CD4-positive, alpha-beta T cell treated with Interleukin-12 subunit alpha and Interleukin-12 subunit beta, for 1 hour (primary cell): Measurements from ENCODE around the gene CCDC183.
"Not testable (repeated sequence)": the region's sequence is repeated elsewhere in the genome, so short reads cannot be mapped to it uniquely, and the experiment has no call there.

Source experiments
- DNase-seq: peaks from one replicate; pipeline ENCODE4 v3.0.0-alpha.2; 2020

Gene CCDC183

GRCh38 chr9:136840140-136840876, 44.2 kb downstream of the CCDC183 start:
- no peak for DNase-seq

GRCh38 chr9:136840877-136841645, 44.9 kb downstream of the CCDC183 start:
- DNase-seq, result no peak

- not testable (repeated sequence) for DNase-seq
Observed at GRCh38 chr9:136841646-136842379, 45.7 kb downstream of the CCDC183 start.

- peak; percentile 85 for DNase-seq
Observed at GRCh38 chr9:136842380-136842948, 46.3 kb downstream of the CCDC183 start, which contains the start of gene AJM1. AJM1 (plus strand) TSS chr9:136842478; CDS start chr9:136844415, 1,937 bp downstream.

- DNase-seq, result not testable (repeated sequence)
Observed at GRCh38 chr9:136843159-136843800, 47.1 kb downstream of the CCDC183 start.

- peak; percentile 67 for DNase-seq
Observed at GRCh38 chr9:136843801-136844740, 47.9 kb downstream of the CCDC183 start.

- DNase-seq, result peak; percentile 25
Observed at GRCh38 chr9:136844761-136845464, 48.8 kb downstream of the CCDC183 start.

- DNase-seq, result no peak
Observed at GRCh38 chr9:136845465-136846260, 49.5 kb downstream of the CCDC183 start.

GRCh38 chr9:136846376-136847087, 50.4 kb downstream of the CCDC183 start:
- DNase-seq, result peak; percentile 14

GRCh38 chr9:136847088-136847825, 51.1 kb downstream of the CCDC183 start:
- peak; percentile 20 for DNase-seq

- DNase-seq, result peak; percentile 75
Observed at GRCh38 chr9:136847826-136848392, 51.8 kb downstream of the CCDC183 start.

GRCh38 chr9:136848393-136849037, 52.4 kb downstream of the CCDC183 start:
- peak; percentile 34 for DNase-seq

- peak; percentile 98 for DNase-seq
Observed at GRCh38 chr9:136849038-136849959, 53.2 kb downstream of the CCDC183 start, which contains the start of gene PHPT1. PHPT1 (plus strand) TSS chr9:136849409; CDS start chr9:136849431, 22 bp downstream.

- no peak for DNase-seq
Observed at GRCh38 chr9:136849960-136850865, 54.1 kb downstream of the CCDC183 start.
